Mucosa of descending colon (tissue), 3 donors: ENCODE results near the gene SFXN2. TPM values are rescaled to one million over a fixed set of nuclear protein-coding genes. Genes with fewer than 3 reads are reported as not detected.
"Not testable (repeated sequence)": the region's sequence is repeated elsewhere in the genome, so short reads cannot be mapped to it uniquely, and the experiment has no call there.

ENCODE experiments used
- ATAC-seq: fragments of 200-7000 bp; cut with Tn5 transposase; one replicate; pipeline ENCODE4 v1.9.1; 2020; ENCODE audit warnings: mild to moderate bottlenecking, moderate library complexity
- DNase-seq, 3 donors: peaks; one replicate each; pipeline ENCODE4 v3.0.0-alpha.2; 2020
- H3K36me3 ChIP-seq: fragments of 200-600 bp; one replicate; pipeline ENCODE4 v1.8.0; 2021; ENCODE audit warnings: low read depth, mild to moderate bottlenecking
- H3K4me1 ChIP-seq: fragments of 200-600 bp; one replicate; pipeline ENCODE4 v1.8.0; 2021; ENCODE audit warnings: low read depth, mild to moderate bottlenecking
- H3K4me3 ChIP-seq: fragments of 200-600 bp; one replicate; pipeline ENCODE4 v1.8.0; 2021; ENCODE audit warnings: mild to moderate bottlenecking
- H3K9me3 ChIP-seq: fragments of 200-600 bp; one replicate; pipeline ENCODE4 v1.8.0; 2021; ENCODE audit warnings: mild to moderate bottlenecking
- intact Hi-C, 2 donors: fragments of 100-400 bp; cut with DNase I in 1 of 2; cut with micrococcal nuclease in 1 of 2; formaldehyde crosslinking; loops; one replicate each; pipeline versions ENCODE4 v1.11.0 to v1.11.1; 2022; cut with DNase I, micrococcal nuclease
- total RNA-seq, 3 donors: library from RNA; stranded (reverse); fragmentation: NEBNext Ultra II Directional in 2 of 3; extraction: Animal tissue kit (Norgen Biotek cat#: 25700) in 2 of 3; gene quantifications; one replicate each; pipeline versions ENCODE4 v1.2.1 to v1.2.4, GENCODE V29; 2021 to 2023
- TF ChIP-seq, protein P1 (sequence below): fragments of 200-600 bp; IDR thresholded peaks from one replicate; pipeline ENCODE4 v1.8.0; 2022; ENCODE audit warnings: antibody characterized with exemption, mild to moderate bottlenecking
- donor health status: DM: no; HTN: no; CAD: no; lungs with moderate emphysema.
- donor health status: DM: no; HTN: no; CAD: no.
- donor health status: DM: no; HTN: yes; CAD: no.

The SFXN2 gene
- total RNA-seq, 3 donors from 2014 or later, result 6.9 to 19.1 (median 14.2) TPM

DNA sequence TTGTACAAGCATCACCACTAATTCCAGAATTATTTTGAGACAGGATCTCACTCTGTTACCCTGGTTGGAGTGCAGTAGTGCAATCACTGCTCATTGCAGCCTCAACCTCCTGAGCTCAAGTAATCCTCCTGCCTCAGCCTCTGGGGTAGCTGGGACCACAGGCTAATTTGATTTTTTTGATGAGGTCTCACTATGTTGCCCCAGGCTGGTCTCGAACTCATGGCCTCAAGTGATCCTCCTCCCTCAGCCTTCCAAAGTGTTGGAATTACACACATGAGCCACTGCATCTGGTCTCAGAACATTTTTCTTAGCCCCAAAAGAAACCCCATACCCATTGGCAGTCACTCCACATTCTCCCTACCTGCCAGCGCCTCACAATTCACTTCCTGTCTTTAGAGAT, 25.8 kb downstream of the SFXN2 start:
- DNase-seq (no peak), ATAC-seq (no peak)
- Histone ChIP-seq H3K9me3 (no peaks in the 10 kb centered on the region), H3K4me1 (no peaks in the 10 kb centered on the region), H3K4me3 (no peak overlapping the region), H3K36me3 (no peaks in the 10 kb centered on the region)
- intact Hi-C loops, result loop anchor here in 1 of 2 donors (10.0 kb wide), 1 partner anchor 75 kb away; no protein-coding TSS in a partner anchor
- TF ChIP-seq, protein P1, sequence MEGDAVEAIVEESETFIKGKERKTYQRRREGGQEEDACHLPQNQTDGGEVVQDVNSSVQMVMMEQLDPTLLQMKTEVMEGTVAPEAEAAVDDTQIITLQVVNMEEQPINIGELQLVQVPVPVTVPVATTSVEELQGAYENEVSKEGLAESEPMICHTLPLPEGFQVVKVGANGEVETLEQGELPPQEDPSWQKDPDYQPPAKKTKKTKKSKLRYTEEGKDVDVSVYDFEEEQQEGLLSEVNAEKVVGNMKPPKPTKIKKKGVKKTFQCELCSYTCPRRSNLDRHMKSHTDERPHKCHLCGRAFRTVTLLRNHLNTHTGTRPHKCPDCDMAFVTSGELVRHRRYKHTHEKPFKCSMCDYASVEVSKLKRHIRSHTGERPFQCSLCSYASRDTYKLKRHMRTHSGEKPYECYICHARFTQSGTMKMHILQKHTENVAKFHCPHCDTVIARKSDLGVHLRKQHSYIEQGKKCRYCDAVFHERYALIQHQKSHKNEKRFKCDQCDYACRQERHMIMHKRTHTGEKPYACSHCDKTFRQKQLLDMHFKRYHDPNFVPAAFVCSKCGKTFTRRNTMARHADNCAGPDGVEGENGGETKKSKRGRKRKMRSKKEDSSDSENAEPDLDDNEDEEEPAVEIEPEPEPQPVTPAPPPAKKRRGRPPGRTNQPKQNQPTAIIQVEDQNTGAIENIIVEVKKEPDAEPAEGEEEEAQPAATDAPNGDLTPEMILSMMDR, result no peak

DNA sequence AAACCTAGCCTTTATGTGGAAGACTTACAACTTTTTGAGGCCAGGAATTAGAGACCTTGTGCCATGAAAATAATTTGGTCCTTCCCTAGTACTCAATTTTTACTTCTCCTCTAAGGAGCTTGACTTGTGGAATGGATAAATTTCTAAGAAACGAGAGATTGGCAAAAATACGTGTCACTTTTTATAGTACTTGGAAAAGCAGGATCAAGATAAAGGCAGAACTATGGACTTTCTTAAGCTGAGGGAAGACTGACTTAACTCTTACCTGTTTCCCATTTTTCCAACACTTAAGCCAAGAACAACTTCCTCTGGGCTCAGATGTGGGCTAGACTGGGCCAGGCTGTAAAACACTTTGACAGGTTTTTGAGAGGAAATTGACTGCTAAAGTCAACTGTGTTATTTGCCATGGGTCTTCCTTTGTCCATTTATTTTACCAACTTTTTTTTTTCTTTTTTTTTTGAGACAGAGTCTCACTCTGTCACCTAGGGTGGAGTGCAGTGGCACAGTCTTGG, 27.3 kb downstream of the SFXN2 start:
- H3K36me3 ChIP-seq, result no peaks in the 10 kb centered on the region
- DNase-seq, result no peak
- no peak overlapping the region for H3K4me3 ChIP-seq
- no peaks in the 10 kb centered on the region for H3K9me3 ChIP-seq
- TF ChIP-seq, protein P1, result no peak
- no peaks in the 10 kb centered on the region for H3K4me1 ChIP-seq
- intact Hi-C loops, result loop anchor here in 1 of 2 donors (10.0 kb wide), 1 partner anchor 73 kb away; no protein-coding TSS in a partner anchor
- ATAC-seq, result no peak

DNA sequence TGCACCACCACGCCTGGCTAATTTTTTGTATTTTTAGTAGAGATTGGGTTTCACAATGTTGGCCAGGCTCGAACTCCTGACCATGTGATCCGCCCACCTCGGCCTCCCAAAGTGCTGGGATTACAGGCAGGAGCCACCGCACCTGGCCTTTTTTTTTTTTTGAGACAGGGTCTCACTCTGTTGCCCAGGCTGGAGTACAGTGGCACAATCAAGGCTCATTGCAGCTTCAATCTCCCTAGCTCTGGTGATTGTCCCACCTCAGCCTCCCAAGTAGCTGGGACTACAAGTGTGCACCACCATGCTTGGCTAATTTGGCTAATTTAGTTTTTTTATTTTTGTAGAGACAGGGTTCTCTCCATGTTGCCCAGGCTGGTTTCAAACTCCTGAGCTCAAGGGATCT, 27.9 kb downstream of the SFXN2 start:
- H3K36me3 ChIP-seq, DNase-seq, ATAC-seq, H3K4me3 ChIP-seq, H3K9me3 ChIP-seq, H3K4me1 ChIP-seq: not testable (repeated sequence)
- intact Hi-C loops, result loop anchor here in 1 of 2 donors (10.0 kb wide), 1 partner anchor 72 kb away; no protein-coding TSS in a partner anchor

DNA sequence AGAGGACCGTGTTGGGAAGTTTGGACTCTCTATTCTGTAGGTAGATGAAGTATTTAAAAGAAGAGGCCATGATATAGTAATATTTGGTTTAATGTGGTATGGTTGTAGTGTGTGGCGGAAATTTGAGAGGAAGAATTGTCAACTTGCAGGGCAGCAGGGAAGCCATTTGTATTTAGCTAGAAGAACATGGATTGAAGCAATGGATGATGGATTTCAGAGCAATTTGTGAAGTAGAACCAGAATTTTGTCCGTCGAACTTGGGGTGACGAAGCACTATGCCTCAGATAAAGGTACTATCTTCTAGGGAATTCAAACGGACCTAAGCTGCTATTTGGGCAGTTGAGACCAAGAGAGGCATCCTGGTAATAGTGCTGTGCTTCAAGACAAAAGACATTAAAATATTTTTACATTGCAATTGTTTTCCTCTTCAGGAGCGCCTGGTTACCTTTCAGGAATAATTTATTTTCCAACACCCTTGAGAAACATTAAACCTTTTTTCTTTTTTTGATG, 28.7 kb downstream of the SFXN2 start:
- H3K4me1 ChIP-seq, result no peaks in the 10 kb centered on the region
- no peak for DNase-seq
- TF ChIP-seq, protein P1, result no peak
- no peaks in the 10 kb centered on the region for H3K9me3 ChIP-seq
- intact Hi-C loops, result loop anchor here in 1 of 2 donors (10.0 kb wide), 1 partner anchor 72 kb away; no protein-coding TSS in a partner anchor
- no peak overlapping the region for H3K4me3 ChIP-seq
- H3K36me3 ChIP-seq, result no peaks in the 10 kb centered on the region
- no peak for ATAC-seq

DNA sequence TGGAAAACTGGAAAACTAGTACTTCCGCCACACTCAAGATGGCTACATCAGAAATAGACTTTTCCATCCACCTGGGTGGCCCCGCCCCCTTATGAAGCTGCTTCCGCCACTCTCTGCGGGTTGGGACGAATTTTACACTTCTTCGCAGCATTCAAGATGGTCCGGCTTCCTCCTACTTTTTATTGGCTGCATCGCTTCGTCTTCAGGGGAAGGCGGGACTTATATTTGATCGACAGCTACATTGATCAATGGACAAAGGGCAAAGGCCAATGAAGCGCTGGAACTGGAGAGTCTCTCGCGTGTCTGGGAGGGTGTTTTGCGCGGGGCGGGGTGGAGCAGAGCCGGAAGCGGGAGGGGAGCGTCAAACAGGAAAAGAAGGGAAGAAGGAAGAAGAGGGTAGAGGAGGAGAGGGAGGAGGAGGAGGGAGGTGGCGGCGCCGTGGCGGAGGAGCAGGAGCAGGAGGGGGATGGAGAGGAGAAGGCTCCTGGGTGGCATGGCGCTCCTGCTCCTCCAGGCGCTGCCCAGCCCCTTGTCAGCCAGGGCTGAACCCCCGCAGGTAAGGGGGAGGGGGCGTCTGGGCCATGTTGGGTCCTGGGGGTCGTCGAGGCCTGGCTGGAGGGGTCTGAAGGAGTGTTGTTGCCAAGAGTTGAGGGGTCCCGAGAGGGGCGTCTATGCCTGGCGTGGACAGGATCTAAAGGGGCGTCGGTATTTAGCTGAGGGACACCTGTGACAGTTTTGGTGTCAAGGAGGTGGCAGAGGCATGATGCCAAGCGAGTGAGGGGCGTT, 29.3 kb downstream of the SFXN2 start, which contains the start of gene WBP1L:
WBP1L (plus strand) TSS at position 361 of the 786 bp plus-strand sequence; CDS start at position 467, 106 bp downstream.
- intact Hi-C loops, result loop anchor here in 1 of 2 donors (10.0 kb wide), 1 partner anchor 71 kb away; no protein-coding TSS in a partner anchor

More for the DNA sequence above, 29.3 kb downstream of the SFXN2 start, which contains the start of gene WBP1L:
- H3K4me3 ChIP-seq, result peak within 1 kb of the TSS; percentile 89
- no peaks in the 10 kb centered on the region for H3K4me1 ChIP-seq
- DNase-seq, result peak; percentile 96 to 99 (median 97)
- peak; percentile 98 for ATAC-seq
- H3K36me3 ChIP-seq, result no peaks in the 10 kb centered on the region
- TF ChIP-seq, protein P1, result no peak
- no peaks in the 10 kb centered on the region for H3K9me3 ChIP-seq
